Articular chondrocyte of knee joint (primary cell): ENCODE data around the gene KLHL41. TPM values are rescaled to one million over a fixed set of nuclear protein-coding genes. Genes with fewer than 3 reads are reported as not detected.

Experiments
- total RNA-seq: library from RNA; depleted of rRNA; stranded (reverse); fragments of >200 nt; gene quantifications from 2 replicates; pipeline ENCODE4 v1.2.3, GENCODE V29; 2012

KLHL41 gene
- 0.54 and 0.91 TPM in 2 replicates for total RNA-seq

DNA sequence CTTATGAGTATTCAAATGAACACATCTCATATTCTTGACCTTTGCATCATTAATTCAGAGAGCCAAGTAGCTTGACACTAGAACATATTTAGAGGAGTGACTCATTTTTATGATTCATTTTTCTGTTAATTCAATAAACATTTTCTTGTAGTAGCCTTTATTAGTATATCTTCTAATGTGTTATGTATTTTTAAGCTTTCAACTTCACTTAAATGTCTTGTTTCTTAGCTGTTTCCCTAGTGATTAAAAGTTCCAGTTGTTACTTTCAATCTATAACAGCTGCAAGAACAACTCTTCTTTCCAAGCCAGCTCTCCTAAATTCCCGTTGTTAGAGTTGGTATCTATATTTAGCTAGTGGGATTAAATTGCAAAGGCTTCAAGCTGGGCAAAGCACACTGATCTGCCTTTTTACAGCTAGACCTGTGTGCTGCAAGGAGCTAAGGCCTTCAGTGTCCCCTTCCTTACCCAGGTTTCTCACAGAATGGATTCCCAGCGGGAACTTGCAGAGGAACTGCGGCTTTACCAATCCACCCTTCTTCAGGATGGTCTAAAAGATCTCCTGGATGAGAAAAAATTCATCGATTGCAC is at the start of gene KLHL41:
KLHL41 (plus strand) TSS at position 405 of the 588 bp plus-strand sequence; CDS start at position 482, 77 bp downstream.

DNA sequence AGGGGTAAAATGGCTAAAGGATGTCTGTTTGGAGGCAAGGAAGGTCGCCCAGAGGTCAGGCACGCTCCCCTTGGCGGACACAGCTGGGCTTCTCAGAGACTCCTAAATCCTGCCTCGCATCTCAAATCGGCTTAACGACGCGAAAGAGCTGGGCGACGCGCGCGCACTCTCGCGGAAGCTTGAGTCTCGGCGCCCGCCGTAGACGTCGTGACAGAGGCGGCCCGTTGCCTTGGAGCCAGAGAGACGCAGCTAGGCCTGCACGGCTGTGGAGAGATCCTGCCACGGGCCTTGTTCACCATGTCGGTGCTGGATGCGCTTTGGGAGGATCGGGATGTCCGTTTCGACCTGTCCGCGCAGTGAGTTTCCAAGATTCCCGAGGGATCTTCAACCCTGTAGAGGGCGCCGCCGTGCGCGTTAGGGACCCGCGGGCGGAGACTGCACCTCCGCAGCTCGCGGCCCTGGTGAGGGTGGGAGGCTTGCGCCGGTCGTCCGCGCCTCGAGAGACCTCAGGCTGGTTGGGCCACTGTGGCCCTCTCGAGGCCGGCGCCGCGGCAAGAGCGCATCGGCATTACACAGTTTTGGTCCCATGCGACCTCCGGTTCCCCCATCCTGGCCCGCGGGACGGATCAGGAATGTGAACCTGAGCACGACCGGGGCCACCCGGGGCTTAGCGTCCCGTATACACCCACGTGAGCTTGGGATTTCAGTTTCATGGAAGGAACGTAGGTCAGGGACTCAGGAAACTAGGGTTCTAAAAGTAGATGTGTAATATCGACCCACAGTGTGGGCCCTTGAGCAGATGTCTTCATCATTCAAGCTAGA is 30.0 kb upstream of the KLHL41 start, which contains the start of gene BBS5:
BBS5 (plus strand) TSS at position 238 of the 822 bp plus-strand sequence; CDS start at position 298, 60 bp downstream.

DNA sequence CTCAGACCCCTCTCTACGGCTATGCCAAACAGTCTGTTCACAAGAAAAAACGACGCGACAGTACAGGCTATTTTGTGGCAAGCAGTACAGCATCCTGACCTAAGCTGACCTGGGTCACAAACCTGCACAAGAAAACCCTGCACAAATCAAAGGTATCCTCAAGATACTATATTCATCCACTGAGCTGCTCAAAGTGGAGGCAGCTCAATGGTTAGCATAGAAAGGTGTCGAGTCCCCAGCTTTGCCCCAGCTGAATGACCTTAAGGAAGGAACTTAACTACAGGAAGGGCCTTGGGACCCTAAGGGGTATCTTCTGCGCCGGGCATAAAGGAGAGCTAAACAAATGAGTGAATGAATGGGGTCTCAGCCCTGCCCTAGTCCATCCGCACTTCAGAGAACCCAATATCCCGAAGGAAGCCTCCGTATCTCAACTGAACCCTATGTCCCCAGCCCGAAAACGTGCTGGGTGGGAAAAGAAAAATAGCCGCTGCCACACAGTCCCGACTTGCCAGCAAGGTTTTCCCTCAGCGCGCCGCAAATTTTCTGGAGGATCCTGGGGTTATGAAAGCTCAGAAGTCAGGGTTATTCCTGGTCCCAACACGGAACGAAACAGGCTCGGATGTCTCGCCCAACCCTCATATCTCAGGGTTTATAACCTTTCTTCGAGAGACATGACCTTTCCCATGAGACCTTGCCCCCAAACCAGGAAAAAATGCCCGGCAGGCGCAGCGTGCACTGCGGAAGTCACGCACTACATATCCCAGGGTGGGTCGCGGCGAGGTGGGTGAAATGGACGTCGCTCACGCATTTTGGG is 63.9 kb downstream of the KLHL41 start, which contains the start of gene FASTKD1:
FASTKD1 (minus strand) TSS at position 706 of the 814 bp plus-strand sequence. CDS start 1,836 bp downstream, outside the sequence.

Other genes with a start within 250 kb of the KLHL41 start
- gene LRP2, start 147.2 kb upstream of the KLHL41 start, total RNA-seq: not detected in 2 replicates
- gene BBS5, start 30.2 kb upstream of the KLHL41 start, total RNA-seq: 8.5 and 9.0 TPM in 2 replicates
- 21.4 and 32.3 TPM in 2 replicates for gene FASTKD1, start 64.2 kb downstream of the KLHL41 start, total RNA-seq
- gene PPIG, start 74.6 kb downstream of the KLHL41 start, total RNA-seq: 41.0 and 46.3 TPM in 2 replicates
- gene CFAP210, start 184.7 kb downstream of the KLHL41 start, total RNA-seq: 0.11 and 0.26 TPM in 2 replicates
- gene PHOSPHO2, start 184.8 kb downstream of the KLHL41 start, total RNA-seq: 8.9 and 11.2 TPM in 2 replicates
- 2.5 and 3.8 TPM in 2 replicates for gene KLHL23, start 224.1 kb downstream of the KLHL41 start, total RNA-seq